HG02798 (cell line): ENCODE data around the gene LIPH.
"Not testable (repeated sequence)": the region's sequence is repeated elsewhere in the genome, so short reads cannot be mapped to it uniquely, and the experiment has no call there.

Source experiments
- ATAC-seq: cut with Tn5 transposase; IDR thresholded peaks from one replicate; pipeline ENCODE4 v1.9.1; 2021; ENCODE audit warnings: mild to moderate bottlenecking; ENCODE audit not compliant: unreplicated experiment, poor library complexity

LIPH gene

GRCh38 chr3:185552358-185552877, at the start of gene LIPH:
TSS of gene LIPH (minus strand) at chr3:185552588. CDS start at chr3:185552471, 117 bp downstream.
- ATAC-seq = peak; percentile 81

GRCh38 chr3:185595526-185595925, 43.1 kb upstream of the LIPH start:
- ATAC-seq = no peak

GRCh38 chr3:185594073-185594472, 41.7 kb upstream of the LIPH start:
- ATAC-seq = no peak

GRCh38 chr3:185586686-185587039, 34.3 kb upstream of the LIPH start:
- no peak for ATAC-seq

GRCh38 chr3:185585859-185586685, 33.7 kb upstream of the LIPH start, which contains the start of gene SENP2:
TSS of gene SENP2 (plus strand) at chr3:185586295. CDS start at chr3:185586414, 119 bp downstream.
- peak; percentile 97 for ATAC-seq

- no peak for ATAC-seq
Measured at GRCh38 chr3:185585518-185585858, 33.1 kb upstream of the LIPH start.

- no peak for ATAC-seq
Measured at GRCh38 chr3:185584686-185585085, 32.3 kb upstream of the LIPH start.

GRCh38 chr3:185583925-185584324, 31.5 kb upstream of the LIPH start:
- ATAC-seq = no peak

- ATAC-seq = no peak
Measured at GRCh38 chr3:185582871-185583270, 30.5 kb upstream of the LIPH start.

GRCh38 chr3:185582236-185582635, 29.8 kb upstream of the LIPH start:
- ATAC-seq = no peak

- ATAC-seq = peak; percentile 82
Measured at GRCh38 chr3:185575108-185575869, 22.9 kb upstream of the LIPH start.

GRCh38 chr3:185572183-185572582, 19.8 kb upstream of the LIPH start:
- ATAC-seq = no peak

GRCh38 chr3:185561958-185562357, 9.6 kb upstream of the LIPH start:
- no peak for ATAC-seq

- no peak for ATAC-seq
Measured at GRCh38 chr3:185561374-185561943, 9.1 kb upstream of the LIPH start.

- no peak for ATAC-seq
Measured at GRCh38 chr3:185560676-185561075, 8.3 kb upstream of the LIPH start.

GRCh38 chr3:185559706-185560090, 7.3 kb upstream of the LIPH start:
- ATAC-seq = no peak

GRCh38 chr3:185558395-185558794, 6.0 kb upstream of the LIPH start:
- ATAC-seq = no peak

- not testable (repeated sequence) for ATAC-seq
Measured at GRCh38 chr3:185556640-185557039, 4.3 kb upstream of the LIPH start.

GRCh38 chr3:185555860-185556347, 3.5 kb upstream of the LIPH start:
- ATAC-seq = no peak

- ATAC-seq = no peak
Measured at GRCh38 chr3:185555101-185555501, 2.7 kb upstream of the LIPH start.

- no peak for ATAC-seq
Measured at GRCh38 chr3:185549651-185550111, 2.7 kb downstream of the LIPH start.
